ENCODE data around the gene COA3. TPM values are rescaled to one million over a fixed set of nuclear protein-coding genes. Genes with fewer than 3 reads are reported as not detected.

Gene COA3
- total and polyA plus RNA-seq, 2 donors (not counting 1 experiment from before 2014, with no cell fraction given) = 53.5 to 80.3 TPM

- no peak for TF ChIP-seq EZH2 (IDR thresholded peaks at IDR 0.05; ENCODE audit: low read length, missing control alignments)
- no peak for TF ChIP-seq CTCF (conservative IDR thresholded peaks at IDR 0.05 in 1 of 2, IDR thresholded peaks at IDR 0.05 in 1 of 2; ENCODE audit: low read depth in 1 of 2, low read length in 2 of 2)
- H3K9me3 ChIP-seq (ENCODE audit: control insufficient read depth, insufficient read depth, low read depth, low read length) = no peaks in the 10 kb centered on the region
- H3K27me3 ChIP-seq (ENCODE audit: control insufficient read depth, insufficient read depth, low read length) = no peaks in the 10 kb centered on the region
- no peak overlapping the region for H3K9ac ChIP-seq (ENCODE audit: insufficient read depth, low read length)
- peaks cover 3% of the 10 kb centered on the region for H3K36me3 ChIP-seq (ENCODE audit: control insufficient read depth, insufficient read depth, low read length)
- H3K27ac ChIP-seq (ENCODE audit: insufficient read depth, low read length) = no peak overlapping the region
- no peak overlapping the region for H3K4me2 ChIP-seq (ENCODE audit: extremely low read depth, insufficient read depth, low read length)
- H2AFZ ChIP-seq (ENCODE audit: low read length) = no peak overlapping the region
- no peaks in the 10 kb centered on the region for H4K20me1 ChIP-seq (ENCODE audit: control insufficient read depth, extremely low read depth, insufficient read depth, low read length)
- no peaks in the 10 kb centered on the region for H3K4me1 ChIP-seq (ENCODE audit: control insufficient read depth, extremely low read depth, insufficient read depth, low read length)
- H3K4me3 ChIP-seq (replicated peaks in 1 of 4; ENCODE audit: control extremely low read depth in 1 of 4, insufficient read depth in 1 of 4, low read depth in 3 of 4, low read length in 4 of 4) = no peak overlapping the region
- peaks cover 5% of the 10 kb centered on the region for H3K79me2 ChIP-seq (ENCODE audit: control insufficient read depth, insufficient read depth, low read length)
- no peak for DNase-seq (ENCODE audit: low read depth in 2 of 2)
Observed at GRCh38 chr17:42796066-42796758, 2.3 kb downstream of the COA3 start.

GRCh38 chr17:42795465-42795864 is 3.0 kb downstream of the COA3 start:
- no peaks in the 10 kb centered on the region for H4K20me1 ChIP-seq (ENCODE audit: control insufficient read depth, extremely low read depth, insufficient read depth, low read length)
- H3K4me2 ChIP-seq (ENCODE audit: extremely low read depth, insufficient read depth, low read length) = no peak overlapping the region
- H3K79me2 ChIP-seq (ENCODE audit: control insufficient read depth, insufficient read depth, low read length) = peaks cover 5% of the 10 kb centered on the region
- TF ChIP-seq CTCF (conservative IDR thresholded peaks at IDR 0.05 in 1 of 2, IDR thresholded peaks at IDR 0.05 in 1 of 2; ENCODE audit: low read depth in 1 of 2, low read length in 2 of 2) = no peak
- TF ChIP-seq EZH2 (IDR thresholded peaks at IDR 0.05; ENCODE audit: low read length, missing control alignments) = no peak
- H3K27me3 ChIP-seq (ENCODE audit: control insufficient read depth, insufficient read depth, low read length) = no peaks in the 10 kb centered on the region
- peaks cover 3% of the 10 kb centered on the region for H3K36me3 ChIP-seq (ENCODE audit: control insufficient read depth, insufficient read depth, low read length)
- no peak overlapping the region for H3K4me3 ChIP-seq (replicated peaks in 1 of 4; ENCODE audit: control extremely low read depth in 1 of 4, insufficient read depth in 1 of 4, low read depth in 3 of 4, low read length in 4 of 4)
- DNase-seq (ENCODE audit: low read depth in 2 of 2) = no peak
- no peak overlapping the region for H2AFZ ChIP-seq (ENCODE audit: low read length)
- no peak overlapping the region for H3K9ac ChIP-seq (ENCODE audit: insufficient read depth, low read length)
- H3K9me3 ChIP-seq (ENCODE audit: control insufficient read depth, insufficient read depth, low read depth, low read length) = no peaks in the 10 kb centered on the region
- H3K4me1 ChIP-seq (ENCODE audit: control insufficient read depth, extremely low read depth, insufficient read depth, low read length) = no peaks in the 10 kb centered on the region
- H3K27ac ChIP-seq (ENCODE audit: insufficient read depth, low read length) = no peak overlapping the region

GRCh38 chr17:42795061-42795460 is 3.4 kb downstream of the COA3 start:
- TF ChIP-seq EZH2 (IDR thresholded peaks at IDR 0.05; ENCODE audit: low read length, missing control alignments) (no peak), CTCF (conservative IDR thresholded peaks at IDR 0.05 in 1 of 2, IDR thresholded peaks at IDR 0.05 in 1 of 2; ENCODE audit: low read depth in 1 of 2, low read length in 2 of 2) (no peak)
- H3K4me2 ChIP-seq (ENCODE audit: extremely low read depth, insufficient read depth, low read length) = no peak overlapping the region
- H2AFZ ChIP-seq (ENCODE audit: low read length) = no peak overlapping the region
- no peak for DNase-seq (ENCODE audit: low read depth in 2 of 2)
- no peak overlapping the region for H3K27ac ChIP-seq (ENCODE audit: insufficient read depth, low read length)
- H3K79me2 ChIP-seq (ENCODE audit: control insufficient read depth, insufficient read depth, low read length) = peaks cover 5% of the 10 kb centered on the region
- no peaks in the 10 kb centered on the region for H3K9me3 ChIP-seq (ENCODE audit: control insufficient read depth, insufficient read depth, low read depth, low read length)
- H3K4me1 ChIP-seq (ENCODE audit: control insufficient read depth, extremely low read depth, insufficient read depth, low read length) = no peaks in the 10 kb centered on the region
- H3K27me3 ChIP-seq (ENCODE audit: control insufficient read depth, insufficient read depth, low read length) = no peaks in the 10 kb centered on the region
- H3K36me3 ChIP-seq (ENCODE audit: control insufficient read depth, insufficient read depth, low read length) = peaks cover 3% of the 10 kb centered on the region
- H3K9ac ChIP-seq (ENCODE audit: insufficient read depth, low read length) = no peak overlapping the region
- no peaks in the 10 kb centered on the region for H4K20me1 ChIP-seq (ENCODE audit: control insufficient read depth, extremely low read depth, insufficient read depth, low read length)
- no peak overlapping the region for H3K4me3 ChIP-seq (replicated peaks in 1 of 4; ENCODE audit: control extremely low read depth in 1 of 4, insufficient read depth in 1 of 4, low read depth in 3 of 4, low read length in 4 of 4)
